HG02623 (cell line): ENCODE results near the gene KLHL29.

ENCODE experiments used
- ATAC-seq: cut with Tn5 transposase; IDR thresholded peaks from one replicate; pipeline ENCODE4 v1.9.1; 2021; ENCODE audit warnings: moderate library complexity; ENCODE audit not compliant: unreplicated experiment

The KLHL29 gene

GRCh38 chr2:23622466-23622865, 237.5 kb downstream of the KLHL29 start:
- ATAC-seq, result no peak

GRCh38 chr2:23622966-23623675, 238.1 kb downstream of the KLHL29 start:
- no peak for ATAC-seq

- ATAC-seq, result no peak
Measured at GRCh38 chr2:23624378-23624777, 239.4 kb downstream of the KLHL29 start.

- no peak for ATAC-seq
Measured at GRCh38 chr2:23624915-23625314, 239.9 kb downstream of the KLHL29 start.

GRCh38 chr2:23625726-23626125, 240.7 kb downstream of the KLHL29 start:
- ATAC-seq, result no peak

- ATAC-seq, result no peak
Measured at GRCh38 chr2:23626701-23627230, 241.8 kb downstream of the KLHL29 start.

- no peak for ATAC-seq
Measured at GRCh38 chr2:23627236-23628009, 242.4 kb downstream of the KLHL29 start.

GRCh38 chr2:23628926-23629771, 244.2 kb downstream of the KLHL29 start:
- ATAC-seq, result no peak

- ATAC-seq, result no peak
Measured at GRCh38 chr2:23629772-23630480, 244.9 kb downstream of the KLHL29 start.

GRCh38 chr2:23630961-23631360, 246.0 kb downstream of the KLHL29 start:
- ATAC-seq, result no peak

- ATAC-seq, result no peak
Measured at GRCh38 chr2:23631389-23631788, 246.4 kb downstream of the KLHL29 start.

- ATAC-seq, result no peak
Measured at GRCh38 chr2:23632386-23632785, 247.4 kb downstream of the KLHL29 start.

GRCh38 chr2:23632831-23633395, 247.9 kb downstream of the KLHL29 start:
- ATAC-seq, result no peak

- ATAC-seq, result no peak
Measured at GRCh38 chr2:23633966-23634365, 249.0 kb downstream of the KLHL29 start.

GRCh38 chr2:23635442-23636340, 250.7 kb downstream of the KLHL29 start:
- no peak for ATAC-seq

- ATAC-seq, result no peak
Measured at GRCh38 chr2:23636426-23636825, 251.4 kb downstream of the KLHL29 start.

GRCh38 chr2:23637011-23637778, 252.2 kb downstream of the KLHL29 start:
- no peak for ATAC-seq

- ATAC-seq, result no peak
Measured at GRCh38 chr2:23639406-23639982, 254.5 kb downstream of the KLHL29 start.
